Measurements from ENCODE around the gene FAM24A. TPM values are rescaled to one million over a fixed set of nuclear protein-coding genes. Genes with fewer than 3 reads are reported as not detected.
"Not testable (repeated sequence)": the region's sequence is repeated elsewhere in the genome, so short reads cannot be mapped to it uniquely, and the experiment has no call there.

Gene FAM24A
- total RNA-seq, 1 donor from 2014 or later: not detected

DNA sequence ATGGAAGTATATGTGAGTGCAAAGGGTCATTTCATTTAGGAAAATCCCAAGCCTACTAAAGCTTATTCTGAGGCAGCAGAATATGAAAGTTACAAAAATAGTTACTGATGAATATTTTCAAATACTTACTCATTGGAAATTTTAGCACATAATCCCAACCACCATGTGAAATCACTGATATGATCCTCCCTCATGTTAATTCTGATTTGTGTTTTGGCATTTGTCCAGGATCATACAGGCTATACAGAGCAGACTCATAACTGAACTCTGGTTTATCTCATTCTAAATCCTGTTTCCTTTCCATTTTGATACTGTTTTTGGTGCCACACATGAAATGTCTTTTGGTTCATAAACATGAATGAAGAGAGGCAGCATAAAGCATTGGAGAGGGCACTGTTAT lies 27.6 kb upstream of the FAM24A start:
- no peak overlapping the region for H3K4me3 ChIP-seq
- DNase-seq: no peak
- H3K4me1 ChIP-seq: peaks cover 17% of the 10 kb centered on the region
- H3K27ac ChIP-seq (replicated peaks): no peak overlapping the region
- intact Hi-C loops (cut with micrococcal nuclease): no loop called here
- no peaks in the 10 kb centered on the region for H3K36me3 ChIP-seq
- TF ChIP-seq, protein P1, sequence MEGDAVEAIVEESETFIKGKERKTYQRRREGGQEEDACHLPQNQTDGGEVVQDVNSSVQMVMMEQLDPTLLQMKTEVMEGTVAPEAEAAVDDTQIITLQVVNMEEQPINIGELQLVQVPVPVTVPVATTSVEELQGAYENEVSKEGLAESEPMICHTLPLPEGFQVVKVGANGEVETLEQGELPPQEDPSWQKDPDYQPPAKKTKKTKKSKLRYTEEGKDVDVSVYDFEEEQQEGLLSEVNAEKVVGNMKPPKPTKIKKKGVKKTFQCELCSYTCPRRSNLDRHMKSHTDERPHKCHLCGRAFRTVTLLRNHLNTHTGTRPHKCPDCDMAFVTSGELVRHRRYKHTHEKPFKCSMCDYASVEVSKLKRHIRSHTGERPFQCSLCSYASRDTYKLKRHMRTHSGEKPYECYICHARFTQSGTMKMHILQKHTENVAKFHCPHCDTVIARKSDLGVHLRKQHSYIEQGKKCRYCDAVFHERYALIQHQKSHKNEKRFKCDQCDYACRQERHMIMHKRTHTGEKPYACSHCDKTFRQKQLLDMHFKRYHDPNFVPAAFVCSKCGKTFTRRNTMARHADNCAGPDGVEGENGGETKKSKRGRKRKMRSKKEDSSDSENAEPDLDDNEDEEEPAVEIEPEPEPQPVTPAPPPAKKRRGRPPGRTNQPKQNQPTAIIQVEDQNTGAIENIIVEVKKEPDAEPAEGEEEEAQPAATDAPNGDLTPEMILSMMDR (IDR thresholded peaks at IDR 0.05; ENCODE audit: borderline replicate concordance): no peak
- H3K27me3 ChIP-seq (ENCODE audit: low read depth): peaks cover 38% of the 10 kb centered on the region
- no peaks in the 10 kb centered on the region for H3K9me3 ChIP-seq (replicated peaks)

DNA sequence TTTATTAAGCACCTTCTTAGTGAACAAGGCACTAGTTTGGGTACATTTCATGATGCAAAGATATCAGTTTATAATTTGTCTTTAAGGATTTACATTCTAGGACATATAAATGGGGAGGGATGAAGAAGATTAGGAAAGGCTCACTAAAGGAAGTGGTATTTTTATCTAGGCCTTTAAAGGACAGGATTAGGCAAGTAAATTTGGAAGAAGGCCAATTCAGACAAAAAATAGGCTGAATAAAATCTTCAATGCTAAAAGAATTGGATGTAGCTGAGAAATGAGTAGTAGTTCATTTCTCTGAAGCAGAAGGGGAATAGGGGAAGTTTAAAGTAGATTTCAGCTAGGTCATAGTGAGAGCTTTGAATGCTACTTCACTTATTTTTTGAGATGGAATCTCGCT lies 26.2 kb upstream of the FAM24A start:
- Histone ChIP-seq H3K36me3 (no peaks in the 10 kb centered on the region), H3K9me3 (replicated peaks) (no peaks in the 10 kb centered on the region), H3K27me3 (ENCODE audit: low read depth) (peaks cover 34% of the 10 kb centered on the region), H3K4me3 (no peak overlapping the region), H3K4me1 (peaks cover 11% of the 10 kb centered on the region), H3K27ac (replicated peaks) (no peak overlapping the region)
- DNase-seq: no peak
- intact Hi-C loops (cut with micrococcal nuclease): no loop called here
- TF ChIP-seq, protein P1 (IDR thresholded peaks at IDR 0.05; ENCODE audit: borderline replicate concordance): no peak

DNA sequence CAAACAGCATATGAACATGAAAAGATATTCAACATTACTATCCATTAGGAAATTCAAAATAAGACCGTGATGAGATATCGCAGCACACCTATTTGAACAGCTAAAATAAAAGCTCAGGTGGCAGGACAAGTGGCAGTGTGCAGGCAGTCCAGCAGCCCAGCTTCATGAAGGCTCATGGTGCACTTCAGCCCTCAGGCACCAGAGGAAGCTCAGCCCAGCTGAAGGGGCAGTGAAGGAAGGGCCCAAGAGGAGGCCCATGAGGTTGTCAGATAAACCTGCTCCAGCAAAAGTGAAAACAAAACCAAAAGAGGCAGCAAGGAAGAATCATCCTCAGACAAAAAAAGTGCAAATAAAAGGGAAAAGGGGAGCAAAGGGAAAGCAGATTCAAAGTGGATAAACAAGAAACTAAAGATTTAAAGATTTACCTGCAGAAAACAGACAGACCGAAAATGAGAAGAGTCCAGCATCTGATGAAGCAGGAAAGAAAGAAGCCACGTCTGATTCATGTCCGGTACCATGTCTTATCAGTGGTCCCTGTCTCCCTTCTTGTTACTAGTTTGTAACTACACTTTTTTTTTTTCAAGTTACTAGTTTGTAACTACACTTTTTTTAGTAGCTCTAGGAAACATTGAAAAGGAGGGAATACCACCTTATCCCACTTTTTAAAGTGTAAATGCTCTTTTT lies 16.0 kb upstream of the FAM24A start:
- TF ChIP-seq, protein P1 (IDR thresholded peaks at IDR 0.05; ENCODE audit: borderline replicate concordance): no peak
- Histone ChIP-seq H3K4me1 (no peaks in the 10 kb centered on the region), H3K27me3 (ENCODE audit: low read depth) (peaks cover 47% of the 10 kb centered on the region), H3K36me3 (no peaks in the 10 kb centered on the region), H3K9me3 (replicated peaks) (no peaks in the 10 kb centered on the region), H3K4me3 (no peak overlapping the region), H3K27ac (replicated peaks) (no peak overlapping the region)
- no peak for DNase-seq
- intact Hi-C loops (cut with micrococcal nuclease): no loop called here

DNA sequence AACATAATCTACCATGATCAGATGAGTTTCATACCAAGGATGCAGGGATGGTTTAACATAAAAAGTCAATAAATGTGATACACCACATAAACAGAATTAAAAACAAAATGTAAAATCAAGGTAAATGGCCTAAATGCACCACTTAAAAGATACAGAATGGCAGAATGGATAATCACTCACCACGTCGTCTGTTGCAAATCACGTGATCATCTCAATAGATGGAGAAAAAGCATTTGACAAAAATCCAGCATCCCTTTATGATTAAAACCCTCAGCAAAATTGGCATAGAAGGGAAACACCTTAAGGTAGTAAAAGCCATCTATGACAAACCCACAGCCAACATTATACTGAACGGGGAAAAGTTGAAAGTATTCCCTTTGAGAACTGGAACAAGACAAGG lies 6.5 kb upstream of the FAM24A start:
- H3K27ac ChIP-seq (replicated peaks); DNase-seq; H3K36me3 ChIP-seq; intact Hi-C loops (cut with micrococcal nuclease); H3K4me3 ChIP-seq; H3K4me1 ChIP-seq; H3K9me3 ChIP-seq (replicated peaks): not testable (repeated sequence)
- H3K27me3 ChIP-seq (ENCODE audit: low read depth): peaks cover 34% of the 10 kb centered on the region

DNA sequence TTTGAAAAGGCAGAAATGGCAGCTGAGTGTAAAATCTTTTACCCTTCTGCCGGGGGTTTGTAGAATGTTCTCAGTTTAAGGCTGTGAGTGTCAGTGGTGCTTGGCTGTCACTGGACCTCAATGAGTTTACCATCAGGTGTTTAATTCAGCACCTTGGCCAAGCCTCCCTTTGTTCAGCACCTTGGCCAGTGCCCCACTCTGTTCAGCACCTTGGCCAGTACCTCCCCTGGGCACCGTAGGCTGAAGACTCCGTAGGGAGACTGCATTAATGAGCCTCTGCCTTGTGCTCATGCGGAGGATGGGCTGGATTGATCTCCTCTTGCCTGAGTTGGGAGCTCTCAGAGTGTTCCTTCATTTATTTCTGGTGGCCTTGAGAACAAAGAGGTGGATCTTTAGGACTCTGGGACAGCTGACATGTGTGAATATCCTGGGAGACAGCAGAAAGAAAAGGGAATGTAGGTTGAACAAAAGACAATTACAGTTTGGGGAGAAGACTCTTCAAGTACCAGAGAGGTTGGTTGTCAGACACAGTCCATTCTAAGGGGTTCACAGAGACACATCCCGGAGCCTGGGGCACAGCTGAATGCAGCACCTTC lies 1.6 kb downstream of the FAM24A start:
- Histone ChIP-seq H3K27ac (replicated peaks) (no peak overlapping the region), H3K4me1 (no peaks in the 10 kb centered on the region), H3K36me3 (no peaks in the 10 kb centered on the region), H3K4me3 (no peak overlapping the region), H3K9me3 (replicated peaks) (no peaks in the 10 kb centered on the region), H3K27me3 (ENCODE audit: low read depth) (no peaks in the 10 kb centered on the region)
- intact Hi-C loops (cut with micrococcal nuclease): no loop called here
- TF ChIP-seq, protein P1 (IDR thresholded peaks at IDR 0.05; ENCODE audit: borderline replicate concordance): no peak
- no peak for DNase-seq

DNA sequence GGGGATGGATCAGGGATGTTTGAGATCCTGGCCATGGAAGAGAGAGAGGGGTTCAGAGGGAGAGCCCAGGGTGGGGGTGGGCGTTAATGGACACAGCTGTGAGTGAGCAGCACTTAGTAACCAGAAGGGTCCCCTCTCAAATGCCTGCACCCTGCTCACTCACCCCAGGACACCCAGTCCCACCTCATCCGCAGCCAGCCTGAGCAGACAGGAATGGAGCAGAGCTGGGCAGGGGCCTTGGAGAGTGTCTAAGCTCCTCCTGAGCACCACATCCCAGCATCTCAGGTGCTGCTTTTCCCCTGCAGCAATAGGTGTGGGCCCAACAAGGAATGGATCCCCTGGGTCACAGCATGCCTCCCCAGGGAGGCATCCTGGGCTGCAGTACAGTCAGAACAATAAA lies 5.3 kb downstream of the FAM24A start:
- Histone ChIP-seq H3K4me1 (no peaks in the 10 kb centered on the region), H3K27me3 (ENCODE audit: low read depth) (no peaks in the 10 kb centered on the region), H3K36me3 (no peaks in the 10 kb centered on the region), H3K9me3 (replicated peaks) (no peaks in the 10 kb centered on the region), H3K27ac (replicated peaks) (no peak overlapping the region), H3K4me3 (no peak overlapping the region)
- TF ChIP-seq, protein P1 (IDR thresholded peaks at IDR 0.05; ENCODE audit: borderline replicate concordance): no peak
- DNase-seq: no peak
- intact Hi-C loops (cut with micrococcal nuclease): no loop called here

Measured in left ventricle myocardium inferior (tissue), 1 donor.